SK-N-SH (cell line): ENCODE results near the gene USP40. TPM values are rescaled to one million over a fixed set of nuclear protein-coding genes. Genes with fewer than 3 reads are reported as not detected.

ENCODE experiments used
- CTCF ChIA-PET: fragments of 300-600, 350-600 bp; formaldehyde crosslinking; extraction: SDS; loops from one replicate; lab custom pipeline; 2021; lab: Yijun Ruan, JAX
- POLR2A ChIA-PET: fragments of 350-600 bp; sonication (Branson Sonifier 250); formaldehyde crosslinking; extraction: SDS; loops from one replicate; lab custom pipeline; 2020; ENCODE audit warnings: antibody characterized with exemption, inconsistent platforms; lab: Yijun Ruan, JAX
- DNase-seq: peaks from one replicate; pipeline ENCODE4 v3.0.0; 2012
- H2AFZ ChIP-seq: fragments of 200-600 bp; sonication (generic); 2 replicates; pipeline ENCODE4 v1.8.1; 2016; ENCODE audit warnings: antibody characterized with exemption, mild to moderate bottlenecking, low read depth
- H3F3A ChIP-seq: fragments of 200-600 bp; sonication (generic); replicated peaks from 2 replicates; pipeline ENCODE3; 2016; ENCODE audit warnings: antibody characterized with exemption, mild to moderate bottlenecking; ENCODE audit not compliant: insufficient read depth
- H3K27ac ChIP-seq, 2 experiments: fragments of 200-500 bp in 1 of 2; fragments of 200-600 bp in 1 of 2; sonication (Bioruptor generic) in 1 of 2; sonication (generic), shearing (Covaris generic) in 1 of 2; 2 replicates each; pipeline versions ENCODE4 v1.5.1 to v1.6.1; 2014 to 2016; ENCODE audit warnings: low read depth in 2 of 2, inconsistent platforms in 1 of 2, low read length in 1 of 2, mild to moderate bottlenecking in 1 of 2, mixed read lengths in 1 of 2
- H3K27me3 ChIP-seq: fragments of 200-600 bp; sonication (generic), shearing (Covaris generic); 2 replicates; pipeline ENCODE4 v1.6.1; 2016; ENCODE audit warnings: mixed run types; ENCODE audit not compliant: insufficient read depth
- H3K36me3 ChIP-seq, 2 experiments: fragments of 200-500 bp in 1 of 2; fragments of 200-600 bp in 1 of 2; sonication (Bioruptor generic) in 1 of 2; sonication (generic) in 1 of 2; replicated peaks in 1 of 2; 2 replicates each; pipeline versions ENCODE3 to v1.5.1; 2014 to 2016; ENCODE audit warnings: low read length in 1 of 2, mild to moderate bottlenecking in 1 of 2; ENCODE audit not compliant: insufficient read depth in 2 of 2, control insufficient read depth in 1 of 2
- H3K4me1 ChIP-seq, 2 experiments: fragments of 200-500 bp in 1 of 2; fragments of 200-600 bp in 1 of 2; sonication (Bioruptor generic) in 1 of 2; sonication (generic), shearing (Covaris generic) in 1 of 2; 2 replicates each; pipeline versions ENCODE4 v1.5.1 to v1.6.1; 2014 to 2016; ENCODE audit warnings: low read depth in 1 of 2, low read length in 1 of 2, mixed run types in 1 of 2; ENCODE audit not compliant: insufficient read depth in 2 of 2, control insufficient read depth in 1 of 2
- H3K4me2 ChIP-seq: fragments of 200-600 bp; sonication (generic), shearing (Covaris generic); 2 replicates; pipeline ENCODE4 v1.6.1; 2017; ENCODE audit warnings: mixed run types
- H3K4me3 ChIP-seq, 2 experiments: fragments of 200-500 bp in 1 of 2; fragments of 200-600 bp in 1 of 2; sonication (Bioruptor generic) in 1 of 2; sonication (generic), shearing (Covaris generic) in 1 of 2; 2 replicates each; pipeline versions ENCODE4 v1.5.1 to v1.8.1; 2014 to 2016; ENCODE audit warnings: low read depth in 2 of 2, inconsistent platforms in 1 of 2, low read length in 1 of 2, mild to moderate bottlenecking in 1 of 2, mixed read lengths in 1 of 2, moderate library complexity in 1 of 2
- H3K79me2 ChIP-seq: fragments of 200-600 bp; sonication (generic); 2 replicates; pipeline ENCODE4 v1.8.1; 2017; ENCODE audit warnings: mild to moderate bottlenecking; ENCODE audit not compliant: insufficient read depth
- H3K9ac ChIP-seq: fragments of 200-600 bp; sonication (generic); 2 replicates; pipeline ENCODE4 v1.6.1; 2017; ENCODE audit warnings: mixed run types
- H3K9me2 ChIP-seq: fragments of 200-600 bp; sonication (generic); 2 replicates; pipeline ENCODE4 v1.6.1; 2017; ENCODE audit warnings: mixed run types
- H3K9me3 ChIP-seq: fragments of 200-600 bp; sonication (generic); 2 replicates; pipeline ENCODE4 v1.6.1; 2017; ENCODE audit warnings: mixed run types, mild to moderate bottlenecking, moderate library complexity
- H4K20me1 ChIP-seq: fragments of 200-600 bp; sonication (generic); 2 replicates; pipeline ENCODE4 v1.6.1; 2017; ENCODE audit warnings: mild to moderate bottlenecking, mixed run types; ENCODE audit not compliant: insufficient read depth
- EZH2phosphoT487 ChIP-seq: fragments of 200-600 bp; sonication (generic); IDR thresholded peaks from 2 replicates; pipeline ENCODE4 v1.6.1; 2017; ENCODE audit warnings: low read depth, mixed run types, mild to moderate bottlenecking, antibody characterized with exemption, moderate library complexity, borderline replicate concordance
- FOSL2 ChIP-seq: IDR thresholded peaks from 2 replicates; pipeline ENCODE4 v1.4.0; 2012; ENCODE audit warnings: low read depth, mild to moderate bottlenecking, moderate library complexity, borderline replicate concordance
- FOXM1 ChIP-seq: IDR thresholded peaks from 2 replicates; pipeline ENCODE4 v1.4.0; 2012; ENCODE audit warnings: low read depth, mild to moderate bottlenecking
- GABPA ChIP-seq: IDR thresholded peaks from 2 replicates; pipeline ENCODE4 v1.4.0; 2012; ENCODE audit warnings: low read depth, mild to moderate bottlenecking
- GATA2 ChIP-seq: sonication (generic); formaldehyde crosslinking; IDR thresholded peaks from 2 replicates; pipeline ENCODE4 v1.5.0; 2020; ENCODE audit warnings: mild to moderate bottlenecking, missing genetic modification reagents
- JUND ChIP-seq: IDR thresholded peaks from 2 replicates; pipeline ENCODE4 v1.4.0; 2012
- MAX ChIP-seq: IDR thresholded peaks from 2 replicates; pipeline ENCODE4 v1.4.0; 2012; ENCODE audit warnings: low read depth
- NFIC ChIP-seq: IDR thresholded peaks from 2 replicates; pipeline ENCODE4 v1.4.0; 2012; ENCODE audit warnings: borderline replicate concordance
- POLR2AphosphoS5 ChIP-seq: IDR thresholded peaks from 2 replicates; pipeline ENCODE4 v1.6.1; 2012; ENCODE audit warnings: low read depth, low read length
- RCOR1 ChIP-seq: fragments of 150-350 bp; IDR thresholded peaks from 2 replicates; pipeline ENCODE4 v1.6.1; 2017; ENCODE audit warnings: antibody characterized with exemption, low read length
- RFX5 ChIP-seq: IDR thresholded peaks from 2 replicates; pipeline ENCODE4 v1.6.1; 2012; ENCODE audit warnings: mild to moderate bottlenecking, improper control_type of control experiment, low read length
- RXRA ChIP-seq: IDR thresholded peaks from 2 replicates; pipeline ENCODE4 v1.4.0; 2012; ENCODE audit warnings: low read depth, mild to moderate bottlenecking, borderline replicate concordance
- SIN3A ChIP-seq: IDR thresholded peaks from 2 replicates; pipeline ENCODE4 v1.6.1; 2012; ENCODE audit warnings: low read depth, mild to moderate bottlenecking, low read length, moderate library complexity, borderline replicate concordance
- SMC3 ChIP-seq: IDR thresholded peaks from 2 replicates; pipeline ENCODE4 v1.6.1; 2012; ENCODE audit warnings: low read depth, low read length, improper control_type of control experiment
- TCF12 ChIP-seq: IDR thresholded peaks from 2 replicates; pipeline ENCODE4 v1.4.0; 2012
- TEAD4 ChIP-seq: IDR thresholded peaks from 2 replicates; pipeline ENCODE4 v1.4.0; 2012; ENCODE audit warnings: mild to moderate bottlenecking, borderline replicate concordance; ENCODE audit not compliant: insufficient read depth
- YY1 ChIP-seq: IDR thresholded peaks from 2 replicates; pipeline ENCODE4 v1.4.0; 2012; ENCODE audit warnings: low read depth, mild to moderate bottlenecking
- WGBS: methylation state at CpG from one replicate; pipeline ENCODE4 v1.1.6; 2017; ENCODE audit warnings: low lambda C conversion rate; 5-methylcytosine and 5-hydroxymethylcytosine counted together
- polyA plus RNA-seq, 3 experiments: library from polyadenylated mRNA; depleted of rRNA; stranded (reverse); fragments of >200 nt; gene quantifications; 2 replicates each; pipeline ENCODE4 v1.2.3, GENCODE V29; 2012
- TF ChIP-seq, protein P1 (sequence below): IDR thresholded peaks from 2 replicates; pipeline ENCODE4 v1.4.0; 2012; ENCODE audit warnings: low read depth, borderline replicate concordance
- TF ChIP-seq, protein P2 (sequence below): fragments of 150-350 bp; IDR thresholded peaks from 2 replicates; pipeline ENCODE4 v1.6.1; 2016; ENCODE audit warnings: mild to moderate bottlenecking, low read depth, low read length
- TF ChIP-seq, protein P3 (sequence below): fragments of 200-600 bp; sonication (generic); IDR thresholded peaks from 2 replicates; pipeline ENCODE4 v1.6.1; 2017; ENCODE audit warnings: antibody characterized with exemption, mild to moderate bottlenecking, moderate library complexity

The USP40 gene
- polyA plus RNA-seq, 1 of the 3 experiments (the other 2 are of a cell fraction), result 37.0 TPM

GRCh38 chr2:233444501-233444900 lies 122.1 kb downstream of the USP40 start:
- Histone ChIP-seq H4K20me1 (no peaks in the 10 kb centered on the region), H3K9ac (no peak overlapping the region), H3K79me2 (peaks cover 5% of the 10 kb centered on the region; the same call in 1 of the 2 replicates), H3K4me3 (no peak overlapping the region), H3K36me3 (peaks cover 5 to 29% of the 10 kb centered on the region in 2 experiments), H3K9me3 (no peaks in the 10 kb centered on the region), H3K27ac (no peak overlapping the region), H2AFZ (no peak overlapping the region), H3K27me3 (no peaks in the 10 kb centered on the region), H3K4me1 (no peaks in the 10 kb centered on the region), H3K4me2 (no peak overlapping the region), H3F3A (no peaks in the 10 kb centered on the region), H3K9me2 (no peaks in the 10 kb centered on the region)
- CTCF ChIA-PET, result interaction anchor here (0.7 to 3.2 kb wide), 17 partner anchors 8 to 337 kb away, joined by 3 to 29 read pairs (median 8); no protein-coding TSS in a partner anchor
- no peak for TF ChIP-seq POLR2AphosphoS5
- no peak for TF ChIP-seq NFIC
- no peak for TF ChIP-seq TCF12
- TF ChIP-seq, protein P1, sequence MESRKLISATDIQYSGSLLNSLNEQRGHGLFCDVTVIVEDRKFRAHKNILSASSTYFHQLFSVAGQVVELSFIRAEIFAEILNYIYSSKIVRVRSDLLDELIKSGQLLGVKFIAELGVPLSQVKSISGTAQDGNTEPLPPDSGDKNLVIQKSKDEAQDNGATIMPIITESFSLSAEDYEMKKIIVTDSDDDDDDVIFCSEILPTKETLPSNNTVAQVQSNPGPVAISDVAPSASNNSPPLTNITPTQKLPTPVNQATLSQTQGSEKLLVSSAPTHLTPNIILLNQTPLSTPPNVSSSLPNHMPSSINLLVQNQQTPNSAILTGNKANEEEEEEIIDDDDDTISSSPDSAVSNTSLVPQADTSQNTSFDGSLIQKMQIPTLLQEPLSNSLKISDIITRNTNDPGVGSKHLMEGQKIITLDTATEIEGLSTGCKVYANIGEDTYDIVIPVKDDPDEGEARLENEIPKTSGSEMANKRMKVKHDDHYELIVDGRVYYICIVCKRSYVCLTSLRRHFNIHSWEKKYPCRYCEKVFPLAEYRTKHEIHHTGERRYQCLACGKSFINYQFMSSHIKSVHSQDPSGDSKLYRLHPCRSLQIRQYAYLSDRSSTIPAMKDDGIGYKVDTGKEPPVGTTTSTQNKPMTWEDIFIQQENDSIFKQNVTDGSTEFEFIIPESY, result no peak
- TF ChIP-seq FOSL2, result no peak
- TF ChIP-seq TEAD4, result no peak
- no peak for TF ChIP-seq YY1
- POLR2A ChIA-PET, result no interaction called here
- DNase-seq, result no peak
- WGBS, result 96% methylated on average over 11 of the region's 11 CpGs

GRCh38 chr2:233443511-233444183 lies 122.9 kb downstream of the USP40 start:
- Histone ChIP-seq H3K27ac (no peak overlapping the region), H3K4me1 (no peaks in the 10 kb centered on the region), H3F3A (no peaks in the 10 kb centered on the region), H4K20me1 (no peaks in the 10 kb centered on the region), H3K27me3 (no peaks in the 10 kb centered on the region), H3K9me3 (no peaks in the 10 kb centered on the region), H3K36me3 (peaks cover 5 to 24% of the 10 kb centered on the region in 2 experiments), H3K79me2 (peaks cover 5% of the 10 kb centered on the region; the same call in 1 of the 2 replicates), H2AFZ (no peak overlapping the region), H3K4me3 (no peak overlapping the region; a peak in 1 of 4 replicates), H3K9me2 (no peaks in the 10 kb centered on the region), H3K4me2 (no peak overlapping the region), H3K9ac (no peak overlapping the region)
- DNase-seq, result peak; percentile 92
- POLR2A ChIA-PET, result no interaction called here
- CTCF ChIA-PET, result interaction anchor here (0.6 to 3.2 kb wide), 47 partner anchors 8 to 922 kb away, joined by 3 to 29 read pairs (median 4); partner anchors contain the start of gene DGKD
- 65% methylated on average over 18 of the region's 18 CpGs for WGBS
- TF ChIP-seq FOSL2, result no peak
- TF ChIP-seq GABPA, result no peak
- TF ChIP-seq, protein P2, sequence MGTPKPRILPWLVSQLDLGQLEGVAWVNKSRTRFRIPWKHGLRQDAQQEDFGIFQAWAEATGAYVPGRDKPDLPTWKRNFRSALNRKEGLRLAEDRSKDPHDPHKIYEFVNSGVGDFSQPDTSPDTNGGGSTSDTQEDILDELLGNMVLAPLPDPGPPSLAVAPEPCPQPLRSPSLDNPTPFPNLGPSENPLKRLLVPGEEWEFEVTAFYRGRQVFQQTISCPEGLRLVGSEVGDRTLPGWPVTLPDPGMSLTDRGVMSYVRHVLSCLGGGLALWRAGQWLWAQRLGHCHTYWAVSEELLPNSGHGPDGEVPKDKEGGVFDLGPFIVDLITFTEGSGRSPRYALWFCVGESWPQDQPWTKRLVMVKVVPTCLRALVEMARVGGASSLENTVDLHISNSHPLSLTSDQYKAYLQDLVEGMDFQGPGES, result no peak
- TF ChIP-seq YY1, result no peak
- peak; percentile 48; the same call in 1 of the 2 replicates for TF ChIP-seq MAX
- TF ChIP-seq RCOR1, result no peak
- peak; percentile 91 for TF ChIP-seq SMC3
- no peak for TF ChIP-seq EZH2phosphoT487
- TF ChIP-seq, protein P3, sequence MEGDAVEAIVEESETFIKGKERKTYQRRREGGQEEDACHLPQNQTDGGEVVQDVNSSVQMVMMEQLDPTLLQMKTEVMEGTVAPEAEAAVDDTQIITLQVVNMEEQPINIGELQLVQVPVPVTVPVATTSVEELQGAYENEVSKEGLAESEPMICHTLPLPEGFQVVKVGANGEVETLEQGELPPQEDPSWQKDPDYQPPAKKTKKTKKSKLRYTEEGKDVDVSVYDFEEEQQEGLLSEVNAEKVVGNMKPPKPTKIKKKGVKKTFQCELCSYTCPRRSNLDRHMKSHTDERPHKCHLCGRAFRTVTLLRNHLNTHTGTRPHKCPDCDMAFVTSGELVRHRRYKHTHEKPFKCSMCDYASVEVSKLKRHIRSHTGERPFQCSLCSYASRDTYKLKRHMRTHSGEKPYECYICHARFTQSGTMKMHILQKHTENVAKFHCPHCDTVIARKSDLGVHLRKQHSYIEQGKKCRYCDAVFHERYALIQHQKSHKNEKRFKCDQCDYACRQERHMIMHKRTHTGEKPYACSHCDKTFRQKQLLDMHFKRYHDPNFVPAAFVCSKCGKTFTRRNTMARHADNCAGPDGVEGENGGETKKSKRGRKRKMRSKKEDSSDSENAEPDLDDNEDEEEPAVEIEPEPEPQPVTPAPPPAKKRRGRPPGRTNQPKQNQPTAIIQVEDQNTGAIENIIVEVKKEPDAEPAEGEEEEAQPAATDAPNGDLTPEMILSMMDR, result peak; percentile 90
- TF ChIP-seq POLR2AphosphoS5, result no peak
- TF ChIP-seq RXRA, result no peak
- TF ChIP-seq RFX5, result no peak
- TF ChIP-seq SIN3A, result peak; percentile 93
- no peak for TF ChIP-seq JUND
- TF ChIP-seq, protein P1, result no peak
- TF ChIP-seq FOXM1, result no peak
- no peak for TF ChIP-seq GATA2
